Endodermal cell (in vitro differentiated cells): Measurements from ENCODE around the gene MIA3. TPM values are rescaled to one million over a fixed set of nuclear protein-coding genes. Genes with fewer than 3 reads are reported as not detected.
A peak's percentile ranks its signal among the peaks of the same experiment; 100 is the strongest.
"Not testable (repeated sequence)": the region's sequence is repeated elsewhere in the genome, so short reads cannot be mapped to it uniquely, and the experiment has no call there.

Experiments
- DNase-seq: peaks from one replicate; pipeline ENCODE4 v3.0.0-alpha.2; 2017
- H3K27ac ChIP-seq: 2 replicates; pipeline ENCODE4 v1.5.1; 2013; ENCODE audit warnings: mild to moderate bottlenecking, low read depth, low read length, moderate library complexity
- H3K27me3 ChIP-seq: 2 replicates; pipeline ENCODE4 v1.6.1; 2013; ENCODE audit warnings: mild to moderate bottlenecking, low read length, moderate library complexity; ENCODE audit not compliant: insufficient read depth, control insufficient read depth, poor library complexity, severe bottlenecking
- H3K36me3 ChIP-seq: 2 replicates; pipeline ENCODE4 v1.7.0; 2013; ENCODE audit warnings: mild to moderate bottlenecking, low read length, moderate library complexity; ENCODE audit not compliant: control insufficient read depth, insufficient read depth
- H3K4me1 ChIP-seq: one replicate; pipeline ENCODE4 v1.7.0; 2013; ENCODE audit warnings: low read length; ENCODE audit not compliant: control insufficient read depth, insufficient read depth
- H3K4me3 ChIP-seq: 2 replicates; pipeline ENCODE4 v1.5.1; 2013; ENCODE audit warnings: mild to moderate bottlenecking, low read length, moderate library complexity
- H3K9ac ChIP-seq: 2 replicates; pipeline ENCODE4 v1.6.1; 2013; ENCODE audit warnings: mild to moderate bottlenecking, low read length, moderate library complexity; ENCODE audit not compliant: poor library complexity, severe bottlenecking; ENCODE audit errors: extremely low read depth
- H3K9me3 ChIP-seq: 2 replicates; pipeline ENCODE4 v1.6.1; 2013; ENCODE audit warnings: mild to moderate bottlenecking, low read length, moderate library complexity; ENCODE audit not compliant: control insufficient read depth
- H3K27ac Mint-ChIP-seq: 2 replicates; pipeline ENCODE4 v1.8.0; 2020; ENCODE audit warnings: mixed read lengths
- H3K27me3 Mint-ChIP-seq: 2 replicates; pipeline ENCODE4 v1.8.0; 2021; ENCODE audit warnings: mild to moderate bottlenecking, mixed read lengths; ENCODE audit not compliant: insufficient read depth
- H3K36me3 Mint-ChIP-seq: 2 replicates; pipeline ENCODE4 v1.8.0; 2020; ENCODE audit warnings: low read depth, mixed read lengths
- H3K4me1 Mint-ChIP-seq: 2 replicates; pipeline ENCODE4 v1.8.0; 2020; ENCODE audit warnings: mixed read lengths
- H3K4me3 Mint-ChIP-seq: 2 replicates; pipeline ENCODE4 v1.8.0; 2020; ENCODE audit warnings: mild to moderate bottlenecking, moderate library complexity, mixed read lengths
- H3K9me3 Mint-ChIP-seq: 2 replicates; pipeline ENCODE4 v1.8.0; 2020; ENCODE audit warnings: mild to moderate bottlenecking, mixed read lengths
- CTCF ChIP-seq: fragments of 200-600 bp; sonication (generic); conservative IDR thresholded peaks from 2 replicates; pipeline ENCODE4 v1.5.0; 2021; ENCODE audit warnings: antibody characterized with exemption, mild to moderate bottlenecking
- WGBS, 2 experiments: methylation state at CpG; one replicate each; pipeline versions ENCODE4 v1.1.5 to v1.1.7; 2013; ENCODE audit warnings: missing lambda C conversion rate in 2 of 2, mixed read lengths in 1 of 2; ENCODE audit not compliant: insufficient coverage in 1 of 2, insufficient read length in 1 of 2; 5-methylcytosine and 5-hydroxymethylcytosine counted together
- total RNA-seq, 2 donors: library from RNA; stranded (reverse); fragmentation: NEBNext Ultra II Directional in 1 of 2; extraction: Animal tissue kit (Norgen Biotek cat#: 25700) in 1 of 2; gene quantifications; 2 replicates in 1 of 2; 3 replicates in 1 of 2; pipeline ENCODE4 v1.2.1, GENCODE V29; 2021

The MIA3 gene
- total RNA-seq, 2 donors from 2014 or later: 69.9 to 76.8 TPM

- H3K27me3 Mint-ChIP-seq: no peaks in the 10 kb centered on the region
- peaks cover 54% of the 10 kb centered on the region for H3K36me3 Mint-ChIP-seq
- 98 to 100% methylated on average over 1 to 7 of the region's 7 CpGs for WGBS, 2 experiments
- Histone ChIP-seq H3K27me3 (no peaks in the 10 kb centered on the region), H3K4me1 (no peaks in the 10 kb centered on the region), H3K9me3 (no peaks in the 10 kb centered on the region), H3K4me3 (no peak overlapping the region), H3K36me3 (peaks cover 81% of the 10 kb centered on the region), H3K9ac (no peak overlapping the region), H3K27ac (no peak overlapping the region)
- H3K27ac Mint-ChIP-seq: peak overlapping the region; percentile 29
- DNase-seq: no peak
- H3K4me1 Mint-ChIP-seq: no peaks in the 10 kb centered on the region
- H3K9me3 Mint-ChIP-seq: no peaks in the 10 kb centered on the region
- H3K4me3 Mint-ChIP-seq: no peak overlapping the region
- TF ChIP-seq CTCF: no peak
These were observed 48.1 kb downstream of the MIA3 start for GRCh38 chr1:222665964-222666363.

- not testable (repeated sequence) for H3K9me3 Mint-ChIP-seq, H3K9ac ChIP-seq, H3K27ac Mint-ChIP-seq, H3K27me3 Mint-ChIP-seq, H3K27me3 ChIP-seq, H3K27ac ChIP-seq, H3K4me1 ChIP-seq, DNase-seq, H3K4me3 Mint-ChIP-seq, H3K4me1 Mint-ChIP-seq, H3K4me3 ChIP-seq, H3K9me3 ChIP-seq
- WGBS, 2 experiments: no CpG with 5 or more reads among the region's 4 CpGs
- H3K36me3 ChIP-seq: peaks cover 79% of the 10 kb centered on the region
- H3K36me3 Mint-ChIP-seq: peaks cover 59% of the 10 kb centered on the region
These were observed 50.3 kb downstream of the MIA3 start for GRCh38 chr1:222668184-222668583.

- H3K27me3 Mint-ChIP-seq, H3K9ac ChIP-seq, H3K9me3 ChIP-seq, H3K27me3 ChIP-seq, H3K4me1 Mint-ChIP-seq, H3K4me3 ChIP-seq, H3K4me3 Mint-ChIP-seq, H3K9me3 Mint-ChIP-seq, H3K27ac ChIP-seq, DNase-seq, H3K27ac Mint-ChIP-seq, H3K4me1 ChIP-seq: not testable (repeated sequence)
- peaks cover 73% of the 10 kb centered on the region for H3K36me3 ChIP-seq
- peaks cover 56% of the 10 kb centered on the region for H3K36me3 Mint-ChIP-seq
- no CpG with 5 or more reads among the region's 2 CpGs for WGBS, 2 experiments
These were observed 51.2 kb downstream of the MIA3 start for GRCh38 chr1:222669107-222669506.

- Histone ChIP-seq H3K27me3 (no peaks in the 10 kb centered on the region), H3K27ac (no peak overlapping the region), H3K9me3 (no peaks in the 10 kb centered on the region), H3K36me3 (peaks cover 73% of the 10 kb centered on the region), H3K4me1 (no peaks in the 10 kb centered on the region), H3K9ac (no peak overlapping the region), H3K4me3 (no peak overlapping the region)
- no peak for DNase-seq
- 100% methylated on average over 1 of the region's 1 CpG for WGBS, 2 experiments
- no peak for TF ChIP-seq CTCF
- peaks cover 58% of the 10 kb centered on the region for H3K36me3 Mint-ChIP-seq
- H3K27me3 Mint-ChIP-seq: no peaks in the 10 kb centered on the region
- H3K9me3 Mint-ChIP-seq: no peaks in the 10 kb centered on the region
- H3K27ac Mint-ChIP-seq: no peak overlapping the region
- H3K4me3 Mint-ChIP-seq: no peak overlapping the region
- H3K4me1 Mint-ChIP-seq: peaks cover 4% of the 10 kb centered on the region
These were observed 52.2 kb downstream of the MIA3 start for GRCh38 chr1:222670110-222670509.
